GM11168 (cell line): ENCODE measurements around the gene SLC2A1.
"Not testable (repeated sequence)": the region's sequence is repeated elsewhere in the genome, so short reads cannot be mapped to it uniquely, and the experiment has no call there.

ENCODE experiments used
- in situ Hi-C: fragments of 300-500 bp; cut with MboI; formaldehyde crosslinking; loops from one replicate; pipeline ENCODE4 v1.12.0; 2022; ENCODE audit warnings: low sequenced_read_pairs; ENCODE audit not compliant: unreplicated experiment

The SLC2A1 gene

GRCh38 chr1:42932442-42932941 lies 26.2 kb downstream of the SLC2A1 start:
- in situ Hi-C loops: no loop called here

GRCh38 chr1:42931911-42932422 lies 26.7 kb downstream of the SLC2A1 start:
- in situ Hi-C loops: no loop called here

DNA sequence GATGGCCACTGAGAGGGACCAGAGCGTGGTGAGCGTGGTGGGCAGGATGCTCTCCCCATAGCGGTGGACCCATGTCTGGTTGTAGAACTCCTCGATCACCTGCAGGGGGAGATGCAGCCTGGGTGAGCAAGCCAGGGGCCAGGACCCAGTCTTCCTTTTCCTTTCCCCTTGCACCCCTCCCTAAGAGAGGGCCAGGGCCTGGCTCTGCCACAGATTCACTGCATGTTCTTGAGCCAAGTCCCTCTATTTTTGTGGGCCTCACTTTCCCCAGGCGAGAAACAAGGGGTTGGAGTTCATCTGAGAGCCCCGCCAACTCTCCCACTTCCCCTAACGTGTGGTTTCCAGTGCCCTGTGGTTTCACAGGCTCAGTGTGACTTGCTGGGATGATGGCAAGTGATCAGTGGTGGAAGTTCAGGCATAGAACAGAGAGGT lies 27.5 kb downstream of the SLC2A1 start:
- in situ Hi-C loops: no loop called here

DNA sequence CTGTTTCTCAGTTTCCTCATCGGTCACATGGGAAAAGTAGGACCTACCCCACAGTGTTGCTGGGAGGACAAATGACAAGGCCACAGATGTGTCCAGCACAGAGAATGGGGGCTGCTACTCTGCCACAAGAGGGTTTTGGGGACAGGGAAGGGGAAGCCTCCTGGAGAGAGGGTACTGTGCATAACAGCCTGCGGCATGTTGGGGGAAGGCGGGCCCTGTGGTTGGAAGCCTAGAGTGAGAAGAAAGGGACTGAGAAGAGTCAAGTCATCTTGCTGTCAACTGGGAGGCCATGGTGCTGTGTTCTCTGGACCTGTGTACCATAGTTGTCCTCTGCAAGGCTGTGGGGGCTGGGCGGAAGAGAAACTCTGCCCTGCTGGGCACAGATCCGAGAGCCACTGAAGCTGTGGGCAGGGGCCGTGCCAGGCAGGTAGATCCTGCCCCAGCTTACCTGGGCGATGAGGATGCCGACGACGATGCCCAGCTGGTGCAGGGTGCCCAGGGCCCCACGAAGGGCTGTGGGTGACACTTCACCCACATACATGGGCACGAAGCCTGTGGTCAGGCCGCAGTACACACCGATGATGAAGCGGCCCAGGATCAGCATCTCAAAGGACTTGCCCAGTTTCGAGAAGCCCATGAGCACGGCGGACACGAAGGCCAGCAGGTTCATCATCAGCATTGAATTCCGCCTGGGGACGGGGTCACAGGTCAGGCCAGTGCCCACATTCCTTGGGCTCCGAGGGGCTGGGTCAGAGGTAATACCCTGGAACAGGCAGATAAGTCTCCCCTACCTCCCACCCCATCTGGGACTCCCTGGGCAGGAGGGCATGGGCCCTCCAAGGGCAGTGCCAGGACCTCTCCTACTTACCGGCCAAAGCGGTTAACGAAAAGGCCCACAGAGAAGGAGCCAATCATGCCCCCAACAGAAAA lies 28.2 kb downstream of the SLC2A1 start:
- in situ Hi-C loops: no loop called here

DNA sequence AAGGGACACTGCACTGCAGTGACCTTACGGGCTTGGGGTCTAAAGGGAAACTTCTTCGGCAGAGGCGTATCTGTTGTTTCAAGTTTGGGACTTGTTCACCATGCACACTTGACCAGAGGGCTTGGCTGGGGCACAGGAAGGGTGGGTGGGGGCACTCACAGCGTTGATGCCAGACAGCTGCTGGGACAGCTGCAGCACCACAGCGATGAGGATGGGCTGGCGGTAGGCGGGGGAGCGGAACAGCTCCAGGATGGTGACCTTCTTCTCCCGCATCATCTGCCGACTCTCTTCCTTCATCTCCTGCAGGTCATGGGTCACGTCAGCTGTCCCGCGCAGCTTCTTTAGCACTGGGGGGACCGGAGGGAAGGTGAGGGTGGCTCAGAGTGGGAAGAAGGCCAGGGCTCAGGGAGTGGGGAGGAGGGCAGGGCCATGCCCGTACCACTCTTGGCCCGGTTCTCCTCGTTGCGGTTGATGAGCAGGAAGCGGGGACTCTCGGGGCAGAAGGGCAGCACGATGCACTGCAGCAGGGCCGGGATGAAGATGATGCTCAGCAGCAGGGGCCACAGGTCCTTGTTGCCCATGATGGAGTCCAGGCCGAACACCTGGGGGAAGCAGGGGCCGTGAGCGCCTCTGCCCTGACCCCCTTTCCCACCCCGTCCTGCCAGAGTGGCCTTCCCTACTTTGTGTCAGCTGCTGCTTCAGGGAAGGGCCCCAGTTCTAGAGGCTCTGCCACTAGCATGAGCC lies 29.1 kb downstream of the SLC2A1 start:
- in situ Hi-C loops: no loop called here

- in situ Hi-C loops: no loop called here
Observed at GRCh38 chr1:42928859-42929258, 29.8 kb downstream of the SLC2A1 start.

GRCh38 chr1:42927920-42928505 lies 30.7 kb downstream of the SLC2A1 start:
- in situ Hi-C loops: no loop called here

- in situ Hi-C loops: no loop called here
Observed at GRCh38 chr1:42927274-42927841, 31.3 kb downstream of the SLC2A1 start.

DNA sequence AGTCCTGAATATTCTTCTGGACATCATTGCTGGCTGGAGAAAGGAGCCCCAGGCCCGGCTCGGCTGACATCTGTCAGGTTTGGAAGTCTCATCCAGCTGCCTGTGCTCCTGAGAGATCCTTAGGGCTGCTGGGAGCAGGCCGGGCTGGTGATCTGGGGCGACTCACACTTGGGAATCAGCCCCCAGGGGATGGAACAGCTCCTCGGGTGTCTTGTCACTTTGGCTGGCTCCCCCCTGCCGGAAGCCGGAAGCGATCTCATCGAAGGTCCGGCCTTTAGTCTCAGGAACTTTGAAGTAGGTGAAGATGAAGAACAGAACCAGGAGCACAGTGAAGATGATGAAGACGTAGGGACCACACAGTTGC lies 31.8 kb downstream of the SLC2A1 start:
- in situ Hi-C loops: no loop called here

DNA sequence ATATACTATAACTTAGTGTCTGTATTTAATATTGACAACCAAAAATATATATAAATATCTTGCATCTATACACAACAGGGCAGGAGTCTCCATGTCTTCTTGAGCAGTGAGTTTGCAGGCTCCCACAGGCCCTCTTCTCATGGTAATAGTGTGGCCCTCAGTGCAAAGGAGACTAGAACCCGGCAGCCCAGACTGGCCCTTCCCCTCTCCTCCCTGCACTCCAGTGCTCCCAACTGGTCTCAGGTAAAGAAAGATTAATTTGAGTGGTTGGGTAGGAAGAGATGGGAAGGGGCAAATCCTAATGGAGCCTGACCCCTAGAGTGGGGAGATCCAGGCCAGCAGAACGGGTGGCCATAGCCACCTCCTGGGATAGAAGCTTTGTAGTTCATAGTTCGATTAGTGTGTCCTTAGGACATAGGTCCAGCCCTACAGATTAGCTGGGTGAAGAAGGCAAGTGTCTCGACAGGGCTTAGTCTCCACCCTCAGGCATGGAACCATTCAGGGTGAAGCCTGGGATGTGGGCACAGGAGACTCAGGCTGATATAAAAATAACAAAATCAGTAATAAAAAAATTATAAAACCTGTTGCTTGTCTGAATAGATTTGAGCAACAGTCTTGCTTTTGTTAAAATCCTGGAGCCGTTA lies 32.3 kb downstream of the SLC2A1 start:
- in situ Hi-C loops: no loop called here

- in situ Hi-C loops: no loop called here
Observed at GRCh38 chr1:42924851-42925760, 33.6 kb downstream of the SLC2A1 start.

GRCh38 chr1:42924082-42924850 lies 34.4 kb downstream of the SLC2A1 start:
- in situ Hi-C loops: no loop called here

GRCh38 chr1:42923367-42924081 lies 35.1 kb downstream of the SLC2A1 start:
- in situ Hi-C loops: no loop called here

DNA sequence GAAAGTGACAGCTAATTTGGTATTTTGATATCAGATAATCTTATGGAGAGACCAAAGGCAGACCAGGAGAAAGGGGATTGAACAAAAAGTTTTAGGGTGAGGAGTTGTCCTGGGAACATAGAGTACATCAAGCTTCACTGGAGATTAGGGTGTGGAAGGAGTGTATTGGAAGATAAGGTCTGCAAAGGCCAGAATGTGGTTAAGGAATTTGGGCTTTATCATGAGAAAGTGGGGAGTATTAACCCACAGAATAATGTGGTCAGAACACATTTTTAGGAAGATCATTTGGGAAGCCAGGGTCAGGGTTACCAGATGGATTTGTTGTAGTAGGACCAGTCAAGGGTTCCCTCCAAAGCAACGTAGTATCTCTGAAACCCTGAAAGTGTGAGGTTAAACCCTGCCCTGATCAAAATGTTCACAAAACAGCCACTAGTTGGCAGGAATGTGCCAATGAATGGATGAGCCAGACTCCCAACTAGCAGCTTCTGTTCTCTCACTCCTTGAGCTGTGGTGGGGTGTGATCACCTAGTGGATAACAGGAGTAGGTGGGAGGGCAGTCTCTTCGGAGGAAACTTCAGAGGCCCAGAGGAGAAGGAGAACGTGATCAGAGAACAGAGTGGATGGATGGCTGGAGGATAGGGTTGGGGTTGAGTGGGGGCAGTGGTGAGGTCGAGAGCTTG lies 35.8 kb downstream of the SLC2A1 start:
- in situ Hi-C loops: no loop called here

DNA sequence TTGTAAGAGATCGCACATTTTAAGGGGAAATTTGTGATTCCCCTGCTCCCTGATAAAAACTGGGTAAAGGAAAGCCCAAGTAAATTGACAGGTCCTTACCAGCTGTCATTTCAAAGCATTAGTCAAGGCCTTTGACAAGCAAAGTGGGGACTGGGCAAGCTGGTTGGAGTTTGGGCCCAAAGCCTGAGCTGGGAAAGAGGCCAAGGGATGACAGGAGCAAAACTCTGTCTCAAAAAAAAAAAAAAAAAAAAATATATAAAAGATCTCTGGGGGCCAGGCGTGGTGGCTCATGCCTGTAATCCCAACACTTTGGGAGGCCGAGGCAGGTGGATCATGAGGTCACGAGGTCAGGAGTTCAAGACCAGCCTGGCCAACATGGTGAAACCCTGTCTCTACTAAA lies 36.9 kb downstream of the SLC2A1 start:
- in situ Hi-C loops: no loop called here

- in situ Hi-C loops: not testable (repeated sequence)
Observed at GRCh38 chr1:42919651-42920050, 39.0 kb downstream of the SLC2A1 start.

DNA sequence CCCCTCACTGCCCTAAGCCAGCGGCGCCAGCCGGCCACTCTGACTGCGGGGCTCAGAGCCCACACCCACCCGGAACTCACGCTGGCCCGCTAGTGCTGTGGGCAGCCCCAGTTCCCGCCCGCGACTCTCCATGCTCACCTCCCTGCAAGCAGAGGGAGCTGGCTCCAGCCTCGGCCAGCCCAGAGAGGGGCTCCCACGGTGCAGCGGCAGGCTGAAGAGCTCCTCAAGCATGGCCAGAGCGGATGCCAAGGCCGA lies 41.5 kb downstream of the SLC2A1 start:
- in situ Hi-C loops: no loop called here
